RWPE2 (cell line): ENCODE results near the gene NGEF.

Experiments used
- ATAC-seq: fragments of 200-7000 bp; cut with Tn5 transposase; 3 replicates; pipeline ENCODE4 v1.9.1; 2021; ENCODE audit warnings: low read depth
- DNase-seq: peaks from one replicate; pipeline ENCODE4 v3.0.0-alpha.2; 2020; ENCODE audit warnings: low spot score
- H3K27ac ChIP-seq: fragments of 450-650 bp; 2 replicates; pipeline ENCODE4 v1.5.1; 2017; ENCODE audit warnings: mild to moderate bottlenecking; ENCODE audit not compliant: poor library complexity, severe bottlenecking
- H3K27me3 ChIP-seq: fragments of 250-450 bp; sonication (Bioruptor Pico); 2 replicates; pipeline ENCODE4 v1.5.1; 2021; ENCODE audit warnings: mild to moderate bottlenecking, moderate library complexity; ENCODE audit not compliant: insufficient read depth, poor library complexity, severe bottlenecking
- H3K36me3 ChIP-seq: fragments of 250-450 bp; sonication (Bioruptor Pico); 2 replicates; pipeline ENCODE4 v1.5.1; 2020; ENCODE audit warnings: low read depth, mild to moderate bottlenecking, moderate library complexity
- H3K4me1 ChIP-seq: fragments of 250-450 bp; sonication (Bioruptor Pico); 2 replicates; pipeline ENCODE4 v1.5.1; 2021; ENCODE audit warnings: mild to moderate bottlenecking, moderate library complexity; ENCODE audit not compliant: insufficient read depth, poor library complexity, severe bottlenecking
- H3K4me3 ChIP-seq: fragments of 250-450 bp; sonication (Bioruptor Pico); 2 replicates; pipeline ENCODE4 v1.5.1; 2021; ENCODE audit warnings: mild to moderate bottlenecking, moderate library complexity; ENCODE audit not compliant: severe bottlenecking
- H3K9me3 ChIP-seq: fragments of 250-450 bp; sonication (Bioruptor Pico); 2 replicates; pipeline ENCODE4 v1.5.1; 2021; ENCODE audit warnings: mild to moderate bottlenecking, moderate library complexity; ENCODE audit not compliant: severe bottlenecking
- CTCF ChIP-seq: fragments of 450-650 bp; IDR thresholded peaks from one replicate; pipeline ENCODE4 v1.5.1; 2017; ENCODE audit warnings: mild to moderate bottlenecking, moderate library complexity; ENCODE audit not compliant: poor library complexity, severe bottlenecking

The NGEF gene

GRCh38 chr2:232977438-232977971 lies 35.6 kb downstream of the NGEF start:
- H3K4me1 ChIP-seq = peaks cover 26% of the 10 kb centered on the region
- no peaks in the 10 kb centered on the region for H3K27me3 ChIP-seq
- no peaks in the 10 kb centered on the region for H3K36me3 ChIP-seq
- no peak for TF ChIP-seq CTCF
- ATAC-seq (no peak), DNase-seq (no peak)
- no peak overlapping the region for H3K4me3 ChIP-seq
- no peak overlapping the region for H3K27ac ChIP-seq
- H3K9me3 ChIP-seq = no peaks in the 10 kb centered on the region

DNA sequence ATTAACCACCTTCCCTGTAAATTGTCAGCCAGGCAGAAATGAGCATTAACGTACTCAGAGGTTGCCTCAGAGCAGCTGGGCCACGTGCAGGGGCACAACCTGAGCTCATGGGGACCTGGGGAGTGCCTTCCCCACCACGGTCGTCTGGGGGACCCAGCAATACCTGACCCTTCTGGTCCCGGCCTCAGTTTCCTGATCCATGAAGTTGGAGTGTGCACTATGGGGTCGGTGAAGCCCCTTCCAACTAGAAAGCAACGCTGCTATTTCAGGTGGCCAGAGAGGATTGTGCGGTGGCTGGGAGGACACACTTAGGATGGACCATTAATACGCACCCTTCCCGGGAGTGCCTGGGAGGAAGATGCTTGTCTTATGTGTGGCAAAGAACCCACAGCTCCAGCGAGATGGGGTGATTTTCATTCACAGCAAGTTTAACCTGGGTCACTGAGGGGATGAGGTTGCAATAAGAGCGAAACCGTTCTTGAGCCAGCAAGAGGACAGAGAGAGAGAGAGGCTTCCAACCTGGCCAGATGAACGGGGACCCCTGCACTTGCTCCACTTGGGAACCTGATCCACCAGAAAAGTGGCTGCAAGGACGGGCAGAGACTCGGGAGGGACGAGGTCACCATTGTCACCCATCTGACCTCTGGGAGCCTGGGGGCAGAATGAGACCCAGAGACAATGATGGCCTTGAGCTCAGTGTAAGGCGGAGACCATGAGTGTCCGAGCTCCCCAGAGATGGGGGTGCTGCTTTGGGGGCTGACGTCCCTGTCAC lies 36.2 kb downstream of the NGEF start:
- ATAC-seq = no peak

DNA sequence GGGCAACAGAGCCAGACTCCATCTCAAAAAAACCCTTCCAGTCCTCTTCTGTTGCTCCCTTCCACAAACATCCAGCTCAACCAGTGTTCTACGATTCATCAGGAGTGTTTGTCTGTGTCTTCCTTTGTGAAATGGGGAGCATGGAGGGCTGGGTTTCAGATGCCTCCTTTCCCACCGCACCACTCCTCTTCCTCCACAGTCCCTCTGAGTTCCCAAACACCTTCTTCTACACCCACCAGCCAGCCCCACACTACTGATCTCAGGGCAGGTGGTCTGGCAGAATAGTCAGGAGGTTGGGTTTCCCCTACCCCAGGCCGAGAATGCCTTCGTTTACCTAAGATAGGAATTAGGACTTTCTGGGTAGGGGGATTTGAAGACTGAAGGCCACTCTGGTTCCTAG lies 36.9 kb downstream of the NGEF start:
- no peak for DNase-seq
- no peak overlapping the region for H3K4me3 ChIP-seq
- H3K36me3 ChIP-seq = no peaks in the 10 kb centered on the region
- H3K27ac ChIP-seq = no peak overlapping the region
- no peak for ATAC-seq
- H3K9me3 ChIP-seq = no peaks in the 10 kb centered on the region
- no peaks in the 10 kb centered on the region for H3K27me3 ChIP-seq
- H3K4me1 ChIP-seq = peaks cover 19% of the 10 kb centered on the region
- TF ChIP-seq CTCF = no peak

More for the DNA sequence above, 36.2 kb downstream of the NGEF start:
- Histone ChIP-seq H3K4me3 (no peak overlapping the region), H3K27ac (no peak overlapping the region), H3K36me3 (no peaks in the 10 kb centered on the region), H3K27me3 (no peaks in the 10 kb centered on the region), H3K4me1 (peaks cover 24% of the 10 kb centered on the region), H3K9me3 (no peaks in the 10 kb centered on the region)
- no peak for DNase-seq
- TF ChIP-seq CTCF = no peak

- TF ChIP-seq CTCF = no peak
- DNase-seq = no peak
Observed at GRCh38 chr2:232974396-232974795, 38.7 kb downstream of the NGEF start.

DNA sequence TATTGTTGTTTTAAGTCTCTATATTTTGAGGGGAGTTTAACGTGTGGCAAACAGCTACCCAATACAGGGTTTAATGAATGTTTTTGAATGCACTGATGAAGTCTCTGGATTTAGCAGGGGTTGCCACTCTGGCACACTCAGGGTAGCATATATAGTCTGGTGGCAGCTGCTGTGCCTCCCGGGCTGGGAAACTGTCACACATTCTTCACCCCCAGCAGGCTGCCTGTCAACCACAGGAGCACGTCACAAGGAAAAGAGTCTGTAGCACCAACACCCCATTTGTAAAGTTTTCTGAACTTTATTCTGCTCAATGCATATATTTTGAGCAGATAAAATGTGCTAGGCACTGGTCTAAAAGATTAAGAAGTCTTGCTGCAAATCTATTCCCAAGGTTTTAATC lies 39.3 kb downstream of the NGEF start:
- Histone ChIP-seq H3K36me3 (no peaks in the 10 kb centered on the region), H3K4me3 (no peak overlapping the region), H3K9me3 (no peaks in the 10 kb centered on the region), H3K4me1 (no peaks in the 10 kb centered on the region), H3K27ac (no peak overlapping the region), H3K27me3 (no peaks in the 10 kb centered on the region)
- TF ChIP-seq CTCF = no peak
- ATAC-seq (no peak), DNase-seq (no peak)

More at GRCh38 chr2:232974396-232974795, 38.7 kb downstream of the NGEF start:
- Histone ChIP-seq H3K4me3 (no peak overlapping the region), H3K4me1 (peaks cover under 1% of the 10 kb centered on the region), H3K36me3 (no peaks in the 10 kb centered on the region), H3K9me3 (no peaks in the 10 kb centered on the region), H3K27me3 (no peaks in the 10 kb centered on the region), H3K27ac (no peak overlapping the region)
- no peak for ATAC-seq
